ENCODE measurements around the gene HAT1.

Gene HAT1

GRCh38 chr2:171941316-171941699 is 19.0 kb downstream of the HAT1 start:
- H3K4me3 ChIP-seq (ENCODE audit: low read depth, low read length) = no peak overlapping the region
- no peaks in the 10 kb centered on the region for H3K27me3 ChIP-seq (ENCODE audit: insufficient read depth, low read depth, severe bottlenecking)
- H3K9me3 ChIP-seq (ENCODE audit: severe bottlenecking) = no peaks in the 10 kb centered on the region
- peaks cover 16% of the 10 kb centered on the region for H3K36me3 ChIP-seq
- DNase-seq = no peak
- no peak overlapping the region for H3K27ac ChIP-seq
- TF ChIP-seq, protein P1, sequence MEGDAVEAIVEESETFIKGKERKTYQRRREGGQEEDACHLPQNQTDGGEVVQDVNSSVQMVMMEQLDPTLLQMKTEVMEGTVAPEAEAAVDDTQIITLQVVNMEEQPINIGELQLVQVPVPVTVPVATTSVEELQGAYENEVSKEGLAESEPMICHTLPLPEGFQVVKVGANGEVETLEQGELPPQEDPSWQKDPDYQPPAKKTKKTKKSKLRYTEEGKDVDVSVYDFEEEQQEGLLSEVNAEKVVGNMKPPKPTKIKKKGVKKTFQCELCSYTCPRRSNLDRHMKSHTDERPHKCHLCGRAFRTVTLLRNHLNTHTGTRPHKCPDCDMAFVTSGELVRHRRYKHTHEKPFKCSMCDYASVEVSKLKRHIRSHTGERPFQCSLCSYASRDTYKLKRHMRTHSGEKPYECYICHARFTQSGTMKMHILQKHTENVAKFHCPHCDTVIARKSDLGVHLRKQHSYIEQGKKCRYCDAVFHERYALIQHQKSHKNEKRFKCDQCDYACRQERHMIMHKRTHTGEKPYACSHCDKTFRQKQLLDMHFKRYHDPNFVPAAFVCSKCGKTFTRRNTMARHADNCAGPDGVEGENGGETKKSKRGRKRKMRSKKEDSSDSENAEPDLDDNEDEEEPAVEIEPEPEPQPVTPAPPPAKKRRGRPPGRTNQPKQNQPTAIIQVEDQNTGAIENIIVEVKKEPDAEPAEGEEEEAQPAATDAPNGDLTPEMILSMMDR (IDR thresholded peaks at IDR 0.05; ENCODE audit: low read depth, low read length) = no peak

DNA sequence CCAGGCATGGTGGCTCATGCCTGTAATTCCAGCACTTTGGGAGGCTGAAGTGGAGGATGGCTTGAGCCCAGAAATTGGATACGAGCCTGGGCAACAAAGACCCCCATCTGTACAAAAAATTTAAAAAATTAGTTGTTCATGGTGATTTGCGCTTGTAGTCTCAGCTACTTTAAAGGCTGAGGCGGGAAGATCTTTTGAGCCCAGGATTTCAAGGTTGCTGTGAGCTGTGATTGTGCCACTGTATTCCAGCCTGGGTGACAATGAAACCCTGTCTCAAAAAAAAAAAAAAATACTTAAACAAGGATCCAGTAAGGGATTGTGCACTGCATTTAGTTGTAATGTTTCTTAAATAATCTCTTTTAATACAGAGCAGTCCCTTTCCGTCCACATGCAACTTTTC is 21.6 kb downstream of the HAT1 start:
- DNase-seq = no peak
- Histone ChIP-seq H3K27ac (no peak overlapping the region), H3K9me3 (ENCODE audit: severe bottlenecking) (no peaks in the 10 kb centered on the region), H3K36me3 (peaks cover 24% of the 10 kb centered on the region), H3K27me3 (ENCODE audit: insufficient read depth, low read depth, severe bottlenecking) (no peaks in the 10 kb centered on the region), H3K4me3 (ENCODE audit: low read depth, low read length) (no peak overlapping the region)
- TF ChIP-seq, protein P1 (IDR thresholded peaks at IDR 0.05; ENCODE audit: low read depth, low read length) = no peak

DNA sequence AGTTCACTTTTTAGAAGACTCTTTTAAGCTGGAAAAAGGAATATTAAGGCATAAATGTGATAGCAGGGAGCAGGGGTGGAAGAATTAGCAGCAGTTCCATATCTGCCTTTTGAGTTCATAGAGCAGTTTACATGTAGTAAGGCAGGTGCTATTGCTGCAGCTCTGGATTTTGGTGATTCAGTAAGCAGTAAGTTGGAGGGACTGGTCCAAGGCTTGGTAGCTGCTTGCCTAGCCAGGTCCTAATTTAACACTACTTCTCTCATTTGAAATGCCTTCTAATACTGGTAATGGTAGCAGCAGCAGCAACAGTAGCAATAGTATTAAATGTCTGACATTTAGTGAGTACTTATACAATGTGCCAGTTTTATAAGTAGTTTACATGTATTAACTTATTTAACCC is 30.0 kb downstream of the HAT1 start:
- TF ChIP-seq, protein P1 (IDR thresholded peaks at IDR 0.05; ENCODE audit: low read depth, low read length) = no peak
- no peak overlapping the region for H3K4me3 ChIP-seq (ENCODE audit: low read depth, low read length)
- H3K27me3 ChIP-seq (ENCODE audit: insufficient read depth, low read depth, severe bottlenecking) = no peaks in the 10 kb centered on the region
- no peak for DNase-seq
- no peaks in the 10 kb centered on the region for H3K9me3 ChIP-seq (ENCODE audit: severe bottlenecking)
- H3K27ac ChIP-seq = no peak overlapping the region
- H3K36me3 ChIP-seq = peaks cover 35% of the 10 kb centered on the region

GRCh38 chr2:171952748-171953147 is 30.5 kb downstream of the HAT1 start:
- Histone ChIP-seq H3K36me3 (peaks cover 33% of the 10 kb centered on the region), H3K9me3 (ENCODE audit: severe bottlenecking) (no peaks in the 10 kb centered on the region), H3K27me3 (ENCODE audit: insufficient read depth, low read depth, severe bottlenecking) (no peaks in the 10 kb centered on the region), H3K4me3 (ENCODE audit: low read depth, low read length) (no peak overlapping the region), H3K27ac (no peak overlapping the region)
- no peak for DNase-seq
- TF ChIP-seq, protein P1 (IDR thresholded peaks at IDR 0.05; ENCODE audit: low read depth, low read length) = no peak

DNA sequence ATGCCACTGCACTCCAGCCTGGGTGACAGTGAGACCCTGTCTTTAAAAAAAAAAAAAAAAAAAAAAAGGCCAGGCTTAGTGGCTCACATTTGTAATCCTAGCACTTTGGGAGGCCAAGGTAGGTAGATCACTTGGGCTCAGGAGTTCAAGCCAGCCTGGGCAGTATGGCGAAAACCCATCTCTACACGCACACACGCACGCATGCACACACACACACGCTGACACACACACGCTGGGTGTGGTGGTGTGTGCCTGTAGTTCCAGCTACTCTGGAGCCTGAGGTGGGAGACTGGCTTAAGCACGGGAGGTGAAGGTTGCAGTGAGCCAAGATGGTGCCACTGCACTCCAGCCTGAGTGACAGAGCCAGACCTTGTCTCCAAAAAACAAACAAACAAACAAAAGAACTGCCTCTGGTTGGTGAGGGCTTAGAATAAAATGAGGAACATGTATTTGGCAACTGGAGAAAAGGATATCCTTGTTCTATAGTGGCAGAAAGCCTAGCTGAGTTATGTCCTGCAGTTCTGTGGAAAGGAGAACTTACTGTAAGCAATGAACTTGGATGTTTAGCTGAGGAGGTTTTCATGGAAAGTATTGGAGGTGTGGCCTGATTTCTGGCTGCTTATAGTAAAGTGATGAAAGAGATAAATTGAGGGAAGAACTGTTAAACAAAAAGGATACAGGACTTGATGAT is 34.0 kb downstream of the HAT1 start:
- TF ChIP-seq, protein P1 (IDR thresholded peaks at IDR 0.05; ENCODE audit: low read depth, low read length) = no peak
- Histone ChIP-seq H3K9me3 (ENCODE audit: severe bottlenecking) (no peaks in the 10 kb centered on the region), H3K27me3 (ENCODE audit: insufficient read depth, low read depth, severe bottlenecking) (no peaks in the 10 kb centered on the region), H3K27ac (no peak overlapping the region), H3K36me3 (peaks cover 35% of the 10 kb centered on the region), H3K4me3 (ENCODE audit: low read depth, low read length) (no peak overlapping the region)
- DNase-seq = no peak

- no peak overlapping the region for H3K27ac ChIP-seq
- H3K27me3 ChIP-seq (ENCODE audit: insufficient read depth, low read depth, severe bottlenecking) = no peaks in the 10 kb centered on the region
- TF ChIP-seq, protein P1 (IDR thresholded peaks at IDR 0.05; ENCODE audit: low read depth, low read length) = no peak
- no peak overlapping the region for H3K4me3 ChIP-seq (ENCODE audit: low read depth, low read length)
- H3K9me3 ChIP-seq (ENCODE audit: severe bottlenecking) = no peaks in the 10 kb centered on the region
- DNase-seq = no peak
- peaks cover 33% of the 10 kb centered on the region for H3K36me3 ChIP-seq
Observed at GRCh38 chr2:171957061-171957460, 34.8 kb downstream of the HAT1 start.

Data from WERI-Rb-1 (cell line).